D721Med (cell line): Measurements from ENCODE around the gene RBBP8.
"Not testable (repeated sequence)": the region's sequence is repeated elsewhere in the genome, so short reads cannot be mapped to it uniquely, and the experiment has no call there.

Experiments used
- DNase-seq: peaks from one replicate; pipeline ENCODE4 v3.0.0; 2011; ENCODE audit warnings: low spot score; ENCODE audit not compliant: insufficient read length
- FAIRE-seq: peaks from 2 replicates; lab custom pipeline; 2011; peaks lifted over from hg19 to GRCh38; lab: Jason Lieb, UNC
- CTCF ChIP-seq: IDR thresholded peaks from 2 replicates; pipeline ENCODE4 v1.5.1; 2012; ENCODE audit warnings: mild to moderate bottlenecking, control low read depth; ENCODE audit not compliant: insufficient read depth; ENCODE audit errors: missing control alignments

Gene RBBP8

DNA sequence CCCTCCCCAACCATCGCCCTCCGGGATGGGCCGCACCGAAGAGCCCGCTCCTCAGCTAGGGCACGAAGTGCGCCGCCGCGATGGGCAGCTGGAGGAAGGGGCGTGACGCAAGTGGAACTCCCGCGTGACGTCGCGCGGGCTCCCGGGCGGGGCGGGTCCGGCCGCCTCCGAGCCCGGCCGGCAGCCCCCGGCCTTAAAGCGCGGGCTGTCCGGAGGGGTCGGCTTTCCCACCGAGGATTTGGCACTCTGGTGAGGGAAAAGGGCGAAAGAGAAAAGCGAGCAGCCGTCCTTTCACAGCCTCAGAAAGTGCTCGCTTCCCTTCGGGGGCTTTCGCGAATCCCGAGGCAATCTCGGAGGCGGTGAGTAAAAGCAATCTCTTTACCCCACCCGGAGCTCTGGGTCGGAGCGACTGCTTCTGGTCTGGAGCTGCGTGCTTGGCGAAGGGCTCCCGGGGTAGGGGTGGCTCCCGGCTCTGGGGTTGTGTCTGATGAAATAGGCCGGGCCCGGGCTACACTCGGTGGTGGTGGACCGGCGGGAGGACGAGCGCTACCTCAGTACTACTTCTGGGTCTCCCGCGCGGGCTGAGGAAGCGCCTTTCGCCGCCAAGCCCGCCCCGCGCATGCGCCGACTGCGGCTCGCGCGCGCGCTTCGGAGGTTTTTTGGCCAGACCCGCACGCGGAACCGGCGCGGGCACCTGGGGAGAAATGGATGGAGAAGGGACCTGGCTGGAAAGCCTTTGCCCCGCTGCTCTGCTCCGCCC lies at the start of gene RBBP8:
TSS of gene RBBP8 (plus strand) at position 123 of the 760 bp plus-strand sequence. CDS start 3,524 bp downstream, outside the sequence.
- peak; percentile 47 for DNase-seq
- no peak for FAIRE-seq
- TF ChIP-seq CTCF: no peak

- FAIRE-seq: peak; percentile 71
- TF ChIP-seq CTCF: no peak
- DNase-seq: no peak
Observed at GRCh38 chr18:22883827-22884226, 49.3 kb upstream of the RBBP8 start.

DNA sequence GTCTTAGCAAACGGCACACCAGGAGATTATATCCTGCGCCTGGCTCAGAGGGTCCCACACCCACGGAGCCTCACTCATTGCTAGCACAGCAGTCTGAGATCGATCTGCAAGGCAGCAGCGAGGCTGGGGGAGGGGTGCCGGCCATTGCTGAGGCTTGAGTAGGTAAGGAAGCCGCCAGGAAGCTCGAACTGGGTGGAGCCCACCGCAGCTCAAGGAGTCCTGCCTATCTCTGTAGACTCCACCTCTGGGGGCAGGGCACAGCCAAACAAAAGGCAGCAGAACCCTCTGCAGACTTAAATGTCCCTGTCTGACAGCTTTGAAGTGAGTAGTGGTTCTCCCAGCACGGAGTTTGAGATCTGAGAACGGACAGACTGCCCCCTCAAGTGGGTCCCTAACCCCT lies 47.4 kb upstream of the RBBP8 start:
- not testable (repeated sequence) for DNase-seq, FAIRE-seq

DNA sequence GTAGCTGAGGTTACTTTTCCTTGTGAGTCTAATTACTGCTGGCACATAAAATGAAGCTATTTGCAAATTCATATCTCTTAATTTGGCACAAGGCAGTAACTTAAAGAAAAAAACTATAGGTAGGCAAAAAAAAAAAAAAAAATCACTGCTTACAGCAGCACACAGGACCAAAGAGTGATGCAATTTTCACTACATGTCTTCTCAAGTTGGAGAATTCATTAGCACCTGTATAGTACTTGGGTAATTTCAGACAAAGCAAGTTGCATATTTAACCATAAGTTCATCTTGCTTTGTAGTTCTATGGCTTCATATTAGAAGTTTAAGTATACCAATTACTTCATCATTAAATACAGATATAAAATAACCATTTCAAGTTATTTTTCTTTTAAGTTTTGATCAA lies 33.7 kb upstream of the RBBP8 start:
- DNase-seq: no peak
- no peak for TF ChIP-seq CTCF
- no peak for FAIRE-seq

- TF ChIP-seq CTCF: no peak
- DNase-seq: no peak
- FAIRE-seq: no peak
Observed at GRCh38 chr18:22900558-22901238, 32.4 kb upstream of the RBBP8 start.

DNA sequence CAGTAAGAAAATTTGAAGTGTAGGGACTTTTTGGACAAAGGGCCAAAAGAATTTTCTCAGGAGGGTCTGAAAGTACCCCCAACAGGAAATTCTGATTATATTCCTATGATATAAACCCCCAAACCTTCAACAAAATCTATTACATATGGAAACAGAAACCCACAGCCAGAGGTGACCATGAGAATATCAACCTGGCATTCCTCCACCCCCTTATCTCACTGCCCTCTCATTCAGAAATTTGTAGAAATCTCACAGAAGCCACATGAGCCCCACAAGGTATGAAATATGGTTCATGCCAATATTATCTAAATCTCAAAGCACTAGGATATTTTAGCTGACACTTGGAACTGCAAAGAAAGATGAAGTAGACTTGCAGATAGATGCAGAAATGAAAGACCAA lies 31.0 kb upstream of the RBBP8 start:
- FAIRE-seq (no peak), DNase-seq (no peak)

GRCh38 chr18:22903248-22903647 lies 29.9 kb upstream of the RBBP8 start:
- FAIRE-seq: not testable (repeated sequence)

More for the DNA sequence above, 31.0 kb upstream of the RBBP8 start:
- TF ChIP-seq CTCF: no peak

GRCh38 chr18:22912149-22912548 lies 21.0 kb upstream of the RBBP8 start:
- TF ChIP-seq CTCF: no peak
- DNase-seq (no peak), FAIRE-seq (no peak)

More at GRCh38 chr18:22903248-22903647, 29.9 kb upstream of the RBBP8 start:
- DNase-seq: not testable (repeated sequence)
